HEK293 (cell line): Measurements from ENCODE around the gene OR10K2.

Experiments
- CTCF ChIP-seq: fragments of 450-650 bp; formaldehyde crosslinking; IDR thresholded peaks from 2 replicates; pipeline ENCODE4 v1.5.1; 2016; ENCODE audit warnings: missing biosample characterization, missing genetic modification characterization
- SETDB1 ChIP-seq: IDR thresholded peaks from one replicate; pipeline ENCODE4 v1.6.1; 2017; ENCODE audit warnings: mild to moderate bottlenecking, low read length, moderate library complexity, mixed read lengths; ENCODE audit not compliant: insufficient read length
- WT1 ChIP-seq: fragments of 450-650 bp; formaldehyde crosslinking; IDR thresholded peaks from 2 replicates; pipeline ENCODE4 v1.5.1; 2016; ENCODE audit warnings: missing biosample characterization, missing genetic modification characterization
- ZBTB1 ChIP-seq: fragments of 450-650 bp; formaldehyde crosslinking; IDR thresholded peaks from 2 replicates; pipeline ENCODE4 v1.5.1; 2016; ENCODE audit warnings: missing biosample characterization, missing genetic modification characterization
- ZBTB20 ChIP-seq: fragments of 450-650 bp; formaldehyde crosslinking; IDR thresholded peaks from 2 replicates; pipeline ENCODE4 v1.5.1; 2016; ENCODE audit warnings: missing biosample characterization, missing genetic modification characterization

GRCh38 chr1:158371188-158371953, 54.7 kb downstream of the OR10K2 start:
- TF ChIP-seq WT1 (tag by site-specific recombination) (no peak), CTCF (tag by site-specific recombination) (no peak), SETDB1 (no peak), ZBTB1 (tag by site-specific recombination) (no peak), ZBTB20 (no peak)
